GM06990 (cell line): ENCODE results near the gene CCNF.

Source experiments
- DNase-seq: peaks from one replicate; pipeline ENCODE4 v3.0.0-alpha.2; 2011; ENCODE audit not compliant: insufficient read length; ENCODE audit errors: extremely low read depth
- H3K27me3 ChIP-seq: replicated peaks from 2 replicates; pipeline ENCODE4 v1.6.0; 2011; ENCODE audit warnings: low read length; ENCODE audit not compliant: control insufficient read depth, insufficient read depth
- H3K36me3 ChIP-seq: 2 replicates; pipeline ENCODE4 v1.5.1; 2011; ENCODE audit warnings: low read length; ENCODE audit not compliant: control insufficient read depth, insufficient read depth
- H3K4me3 ChIP-seq: replicated peaks from 2 replicates; pipeline ENCODE4 v1.5.1; 2011; ENCODE audit warnings: low read depth, mild to moderate bottlenecking, control low read depth, low read length
- TF ChIP-seq, protein P1 (sequence below): IDR thresholded peaks from 2 replicates; pipeline ENCODE4 v1.5.1; 2011; ENCODE audit warnings: low read length, control low read depth, mild to moderate bottlenecking, inconsistent platforms; ENCODE audit not compliant: insufficient read depth, poor library complexity, severe bottlenecking

CCNF gene

DNA sequence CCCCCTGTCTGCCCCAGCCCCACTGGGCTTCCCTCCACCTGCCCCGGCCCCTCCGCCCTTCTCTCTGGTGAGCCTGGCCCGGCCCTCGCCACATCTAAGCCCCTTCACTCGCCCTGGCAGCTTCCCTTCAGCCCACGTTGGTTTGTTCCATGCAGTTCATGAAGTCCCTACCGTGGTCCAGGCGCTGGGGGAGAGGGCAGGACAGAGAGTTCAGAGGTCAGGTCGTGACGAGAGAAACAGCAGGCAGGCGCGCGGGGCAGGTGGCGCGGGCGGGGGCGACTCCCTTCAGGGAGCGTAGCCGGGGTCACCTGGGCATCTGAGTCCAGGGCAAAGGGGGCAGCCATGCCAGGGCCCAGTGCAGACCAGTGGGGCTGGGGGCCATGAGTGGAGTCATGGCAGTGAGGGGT, 21.7 kb downstream of the CCNF start:
- no peak for DNase-seq
- H3K36me3 ChIP-seq: peaks cover 55% of the 10 kb centered on the region

DNA sequence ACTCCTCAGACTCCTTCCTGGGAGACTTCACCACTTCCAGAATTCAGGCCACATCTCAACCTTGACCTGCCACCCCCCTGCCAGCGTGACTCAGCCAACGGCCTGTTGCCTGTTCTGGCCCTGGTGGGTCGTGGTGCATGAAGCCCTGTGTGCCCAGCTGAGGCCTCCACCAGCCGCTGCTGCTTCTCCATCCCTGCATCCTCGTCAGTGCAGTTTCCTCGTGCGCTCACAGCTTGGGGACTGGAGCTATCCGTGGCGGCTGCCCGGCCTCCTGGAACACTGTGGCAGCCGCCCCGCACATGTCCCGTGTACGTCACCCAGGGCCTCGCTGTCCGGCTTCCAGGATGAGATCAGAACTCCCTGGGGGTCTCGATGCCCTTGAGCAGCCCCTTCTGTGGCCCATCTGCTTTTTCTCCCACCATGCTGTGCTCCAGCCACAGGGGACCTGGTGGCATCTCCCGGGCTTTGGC, 22.6 kb downstream of the CCNF start:
- Histone ChIP-seq H3K36me3 (peaks cover 58% of the 10 kb centered on the region), H3K27me3 (no peaks in the 10 kb centered on the region), H3K4me3 (no peak overlapping the region)
- TF ChIP-seq, protein P1, sequence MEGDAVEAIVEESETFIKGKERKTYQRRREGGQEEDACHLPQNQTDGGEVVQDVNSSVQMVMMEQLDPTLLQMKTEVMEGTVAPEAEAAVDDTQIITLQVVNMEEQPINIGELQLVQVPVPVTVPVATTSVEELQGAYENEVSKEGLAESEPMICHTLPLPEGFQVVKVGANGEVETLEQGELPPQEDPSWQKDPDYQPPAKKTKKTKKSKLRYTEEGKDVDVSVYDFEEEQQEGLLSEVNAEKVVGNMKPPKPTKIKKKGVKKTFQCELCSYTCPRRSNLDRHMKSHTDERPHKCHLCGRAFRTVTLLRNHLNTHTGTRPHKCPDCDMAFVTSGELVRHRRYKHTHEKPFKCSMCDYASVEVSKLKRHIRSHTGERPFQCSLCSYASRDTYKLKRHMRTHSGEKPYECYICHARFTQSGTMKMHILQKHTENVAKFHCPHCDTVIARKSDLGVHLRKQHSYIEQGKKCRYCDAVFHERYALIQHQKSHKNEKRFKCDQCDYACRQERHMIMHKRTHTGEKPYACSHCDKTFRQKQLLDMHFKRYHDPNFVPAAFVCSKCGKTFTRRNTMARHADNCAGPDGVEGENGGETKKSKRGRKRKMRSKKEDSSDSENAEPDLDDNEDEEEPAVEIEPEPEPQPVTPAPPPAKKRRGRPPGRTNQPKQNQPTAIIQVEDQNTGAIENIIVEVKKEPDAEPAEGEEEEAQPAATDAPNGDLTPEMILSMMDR: no peak
- no peak for DNase-seq

More for the DNA sequence above, 21.7 kb downstream of the CCNF start:
- Histone ChIP-seq H3K4me3 (no peak overlapping the region), H3K27me3 (no peaks in the 10 kb centered on the region)
- TF ChIP-seq, protein P1: no peak

DNA sequence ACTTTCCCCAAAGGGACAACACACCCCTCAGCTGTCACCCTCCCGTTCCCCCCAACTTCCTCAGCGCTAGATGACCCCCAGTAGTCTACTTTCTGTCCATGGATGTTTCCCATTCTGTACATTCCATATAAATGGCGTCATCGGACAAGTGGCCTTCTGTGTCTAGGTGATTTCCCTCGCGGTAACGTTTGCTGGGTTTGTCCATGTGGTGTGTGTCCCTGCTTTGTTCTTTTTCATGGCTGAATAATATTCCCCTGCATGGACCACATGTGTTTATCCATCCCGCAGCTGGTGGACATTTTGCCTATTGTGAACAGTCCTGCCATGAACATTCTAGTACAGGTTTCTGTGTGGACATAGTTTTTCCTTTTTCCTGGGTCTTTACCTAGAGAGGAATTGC, 23.4 kb downstream of the CCNF start:
- TF ChIP-seq, protein P1: no peak
- Histone ChIP-seq H3K27me3 (no peaks in the 10 kb centered on the region), H3K4me3 (no peak overlapping the region), H3K36me3 (peaks cover 61% of the 10 kb centered on the region)
- DNase-seq: no peak

DNA sequence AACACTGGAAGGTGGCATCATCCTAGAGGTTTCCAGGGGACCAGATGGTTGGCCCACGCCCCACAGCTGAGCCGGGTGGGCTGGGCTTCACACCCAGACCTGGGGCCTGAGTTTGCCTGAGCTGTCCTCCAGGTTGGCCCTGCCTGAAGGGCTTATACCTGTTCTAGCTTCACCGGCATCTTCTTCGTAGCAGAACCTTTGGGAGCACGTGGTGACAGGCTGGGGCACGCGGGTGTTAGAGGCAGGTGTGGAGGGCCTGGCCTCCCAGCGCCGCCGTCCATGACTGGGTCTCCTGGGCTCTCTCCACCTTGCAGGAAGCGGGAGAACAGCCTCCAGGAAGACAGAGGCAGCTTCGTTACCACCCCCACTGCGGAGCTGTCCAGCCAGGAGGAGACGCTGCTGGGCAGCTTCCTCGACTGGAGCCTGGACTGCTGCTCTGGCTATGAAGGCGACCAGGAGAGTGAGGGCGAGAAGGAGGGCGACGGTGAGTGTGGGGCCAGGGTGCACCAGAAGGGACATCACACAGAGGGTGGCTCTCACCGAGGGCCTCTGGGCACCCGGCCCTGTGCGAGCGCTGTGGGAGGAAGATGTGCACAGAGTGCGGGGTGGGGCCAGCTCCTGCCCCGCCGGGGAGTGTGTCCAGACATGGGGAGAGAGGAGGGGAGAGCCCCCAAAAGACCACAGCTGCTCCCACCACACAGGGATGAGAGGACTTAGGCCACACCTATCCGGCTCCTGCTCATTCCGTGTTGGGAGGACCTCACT, 26.0 kb downstream of the CCNF start:
- H3K4me3 ChIP-seq: no peak overlapping the region
- TF ChIP-seq, protein P1: no peak
- H3K27me3 ChIP-seq: no peaks in the 10 kb centered on the region
- H3K36me3 ChIP-seq: peaks cover 46% of the 10 kb centered on the region
- no peak for DNase-seq

DNA sequence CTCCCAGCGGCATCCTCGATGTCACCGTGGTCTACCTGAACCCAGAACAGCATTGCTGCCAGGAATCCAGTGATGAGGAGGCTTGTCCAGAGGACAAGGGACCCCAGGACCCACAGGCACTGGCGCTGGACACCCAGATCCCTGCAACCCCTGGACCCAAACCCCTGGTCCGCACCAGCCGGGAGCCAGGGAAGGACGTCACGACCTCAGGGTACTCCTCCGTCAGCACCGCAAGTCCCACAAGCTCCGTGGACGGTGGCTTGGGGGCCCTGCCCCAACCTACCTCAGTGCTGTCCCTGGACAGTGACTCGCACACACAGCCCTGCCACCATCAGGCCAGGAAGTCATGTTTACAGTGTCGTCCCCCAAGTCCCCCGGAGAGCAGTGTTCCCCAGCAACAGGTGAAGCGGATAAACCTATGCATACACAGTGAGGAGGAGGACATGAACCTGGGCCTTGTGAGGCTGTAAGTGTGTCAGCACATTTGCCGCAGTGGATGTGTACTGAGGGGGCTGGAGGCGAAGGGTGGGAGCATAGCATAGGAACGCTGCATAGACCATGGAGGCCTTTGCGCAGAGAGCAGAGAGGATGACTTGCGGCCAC, 27.4 kb downstream of the CCNF start:
- H3K36me3 ChIP-seq: peaks cover 40% of the 10 kb centered on the region
- DNase-seq: no peak
- H3K27me3 ChIP-seq: no peaks in the 10 kb centered on the region
- TF ChIP-seq, protein P1: no peak
- H3K4me3 ChIP-seq: no peak overlapping the region

DNA sequence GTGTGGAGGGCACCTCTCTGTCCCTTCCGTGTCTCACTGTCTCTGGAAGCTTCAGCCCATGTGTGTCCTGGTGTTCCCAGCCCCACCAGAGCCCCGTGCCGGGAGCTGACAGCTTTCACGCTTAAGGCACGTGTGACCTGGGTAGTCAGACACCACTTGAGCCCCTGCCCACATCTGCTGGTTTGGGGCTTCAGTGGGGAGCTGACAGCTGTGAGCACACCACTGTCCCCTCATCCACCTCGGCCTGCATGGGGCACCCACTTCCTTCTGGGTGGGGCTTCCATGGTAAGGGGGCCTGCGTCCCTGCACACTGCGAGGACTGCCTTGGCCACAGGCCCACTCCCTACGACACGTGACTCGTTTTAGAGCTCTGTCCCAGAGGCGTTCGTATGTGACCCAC, 28.0 kb downstream of the CCNF start:
- DNase-seq: no peak
- no peak overlapping the region for H3K4me3 ChIP-seq
- no peaks in the 10 kb centered on the region for H3K27me3 ChIP-seq
- peaks cover 34% of the 10 kb centered on the region for H3K36me3 ChIP-seq
- TF ChIP-seq, protein P1: no peak
